Measurements from ENCODE around the gene DOK4.
"Not testable (repeated sequence)": the region's sequence is repeated elsewhere in the genome, so short reads cannot be mapped to it uniquely, and the experiment has no call there.

DOK4 gene

GRCh38 chr16:57501492-57501891, 15.2 kb upstream of the DOK4 start:
- DNase-seq (ENCODE audit: low read depth): no peak

DNA sequence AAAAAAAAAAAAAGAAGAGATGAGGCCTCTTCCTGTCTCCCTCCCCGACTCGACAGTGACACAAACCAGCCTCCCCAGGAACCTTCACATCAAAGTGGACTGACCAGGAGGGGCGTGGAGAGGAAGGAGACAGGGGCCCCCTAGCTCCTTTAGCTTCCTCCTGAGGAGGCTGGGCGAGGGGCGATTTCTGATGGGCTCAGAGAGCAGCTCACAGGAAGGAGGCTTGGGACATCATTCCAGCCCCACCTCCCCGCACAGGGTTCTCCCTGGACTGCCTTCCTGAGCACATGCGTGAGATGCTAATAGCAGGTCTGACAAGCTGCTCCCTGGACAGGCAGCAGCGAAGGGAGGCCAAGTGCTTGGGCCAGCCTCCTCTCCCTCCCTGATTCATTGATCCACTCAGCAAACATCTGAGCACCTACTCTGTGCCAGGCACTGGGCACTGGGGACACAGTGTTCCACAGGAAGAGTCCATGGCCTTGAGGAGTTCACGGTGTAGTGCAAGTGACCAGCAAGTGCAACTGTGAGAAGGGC, 14.4 kb upstream of the DOK4 start:
- no peak for DNase-seq (ENCODE audit: low read depth)

DNA sequence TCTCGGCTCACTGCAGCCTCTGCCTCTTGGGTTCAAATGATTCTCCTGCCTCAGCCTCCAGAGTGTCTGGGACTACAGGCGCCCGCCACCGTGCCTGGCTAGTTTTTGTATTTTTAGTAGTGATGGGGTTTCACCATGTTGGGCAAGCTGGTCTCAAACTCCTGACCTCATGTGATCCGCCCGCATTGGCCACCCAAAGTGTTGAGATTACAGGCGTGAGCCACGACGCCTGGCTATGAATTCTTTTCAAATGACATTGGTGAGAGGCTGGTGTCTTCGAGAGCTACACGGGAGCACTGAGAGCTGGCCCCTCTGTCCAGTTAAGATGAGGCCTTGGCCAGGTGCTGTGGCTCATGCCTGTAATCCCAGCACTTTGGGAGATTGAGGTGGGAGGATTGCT, 13.6 kb upstream of the DOK4 start:
- not testable (repeated sequence) for DNase-seq (ENCODE audit: low read depth)

DNA sequence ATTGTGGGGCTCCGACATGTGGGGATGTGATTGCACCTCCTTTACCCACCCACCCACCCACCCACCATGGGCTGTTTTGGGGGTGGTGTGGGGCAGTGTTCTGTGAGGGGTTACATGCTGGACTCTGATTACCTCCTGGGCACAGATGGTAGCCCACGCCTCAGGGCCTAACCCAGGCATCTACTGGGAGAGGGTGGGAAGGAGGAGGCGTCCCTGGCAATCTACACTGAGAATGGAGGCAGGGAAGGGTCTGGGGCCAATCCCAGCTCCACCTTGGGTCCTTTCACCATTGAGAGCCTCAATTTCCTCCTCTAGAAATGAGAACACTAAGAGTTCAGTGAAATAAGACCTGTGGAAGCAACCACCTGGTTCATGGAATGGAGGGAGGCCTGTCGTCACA, 11.7 kb upstream of the DOK4 start:
- DNase-seq (ENCODE audit: low read depth): no peak

- no peak for DNase-seq (ENCODE audit: low read depth)
Observed at GRCh38 chr16:57497121-57497520, 10.8 kb upstream of the DOK4 start.

DNA sequence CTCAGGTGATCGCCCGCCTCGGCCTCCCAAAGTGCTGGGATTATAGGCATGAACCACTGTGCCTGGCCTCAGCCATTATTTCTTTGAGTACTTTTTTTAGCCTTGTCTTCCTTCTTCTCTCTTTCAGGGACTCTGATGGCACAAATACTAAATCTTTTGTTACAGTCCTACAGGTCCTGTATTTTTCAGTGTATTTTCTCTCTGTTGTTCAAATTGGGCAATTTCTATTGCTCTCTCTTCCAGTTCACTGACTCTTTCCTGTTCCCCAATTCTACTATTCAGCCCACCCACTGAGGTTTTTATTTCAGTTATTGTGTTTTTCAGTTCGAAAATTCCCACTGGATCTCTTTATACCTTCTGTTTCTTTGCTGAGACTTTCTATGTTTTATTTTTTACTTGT, 7.5 kb upstream of the DOK4 start:
- no peak for DNase-seq (ENCODE audit: low read depth)

DNA sequence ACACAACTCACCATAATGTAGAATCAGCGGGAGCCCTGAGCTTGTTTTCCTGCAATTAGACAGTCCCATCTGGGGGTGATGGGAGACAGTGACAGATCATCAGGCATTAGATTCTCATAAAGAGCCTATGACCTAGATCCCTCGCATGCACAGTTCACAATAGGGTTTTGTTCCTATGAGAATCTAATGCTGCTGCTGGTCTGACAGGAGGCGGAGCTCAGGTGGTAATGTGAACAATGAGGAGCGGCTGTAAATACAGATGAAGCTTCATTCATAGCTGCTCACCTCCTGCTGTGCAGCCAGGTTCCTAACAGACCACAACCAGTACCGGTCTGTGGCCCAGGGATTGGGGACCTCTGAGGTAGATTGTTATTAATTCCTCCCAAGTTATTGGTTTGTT, 2.9 kb upstream of the DOK4 start:
- DNase-seq (ENCODE audit: low read depth): no peak

GRCh38 chr16:57486858-57487834, 853 bp upstream of the DOK4 start:
- no peak for DNase-seq (ENCODE audit: low read depth)

DNA sequence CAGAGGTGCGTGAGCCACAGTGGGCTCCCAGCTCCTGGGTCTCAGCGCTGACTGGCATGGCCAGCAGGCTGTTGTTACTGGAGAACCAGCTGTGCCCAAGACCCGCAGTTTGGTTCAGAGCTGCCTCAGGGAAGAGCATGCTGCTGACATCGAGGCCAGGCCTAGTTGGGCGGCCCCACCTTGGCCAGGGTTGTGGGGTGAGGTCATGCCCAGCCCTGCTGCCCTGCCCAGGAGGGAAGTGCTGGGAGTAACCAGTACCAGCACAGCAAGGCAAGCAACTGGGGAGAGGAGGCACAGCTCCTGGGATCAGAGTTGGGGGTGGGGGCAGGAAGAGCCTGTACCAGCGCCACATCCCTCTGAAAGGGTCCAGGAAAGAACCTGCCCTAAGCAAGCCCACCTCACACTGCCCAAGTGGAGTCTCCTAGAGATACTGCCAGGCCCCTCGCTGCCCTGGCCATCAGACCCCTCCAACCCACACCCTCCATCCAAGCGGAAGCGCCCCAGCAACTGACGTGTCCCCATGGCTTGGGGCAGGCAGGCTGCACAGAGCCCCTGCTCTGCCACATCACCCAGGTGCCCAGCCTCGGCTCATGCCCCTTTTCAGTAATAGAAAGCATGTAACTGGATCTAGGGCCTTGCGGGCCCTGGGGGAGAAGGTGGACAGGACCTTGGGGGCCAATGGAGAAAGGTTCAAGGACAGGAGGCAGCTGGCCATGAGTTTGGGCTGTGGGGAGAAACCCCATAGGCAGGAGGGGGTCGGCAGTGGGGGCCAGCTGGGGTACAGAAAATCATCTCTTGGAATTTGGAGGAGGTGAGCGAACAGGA, 990 bp downstream of the DOK4 start:
- DNase-seq (ENCODE audit: low read depth): no peak

DNA sequence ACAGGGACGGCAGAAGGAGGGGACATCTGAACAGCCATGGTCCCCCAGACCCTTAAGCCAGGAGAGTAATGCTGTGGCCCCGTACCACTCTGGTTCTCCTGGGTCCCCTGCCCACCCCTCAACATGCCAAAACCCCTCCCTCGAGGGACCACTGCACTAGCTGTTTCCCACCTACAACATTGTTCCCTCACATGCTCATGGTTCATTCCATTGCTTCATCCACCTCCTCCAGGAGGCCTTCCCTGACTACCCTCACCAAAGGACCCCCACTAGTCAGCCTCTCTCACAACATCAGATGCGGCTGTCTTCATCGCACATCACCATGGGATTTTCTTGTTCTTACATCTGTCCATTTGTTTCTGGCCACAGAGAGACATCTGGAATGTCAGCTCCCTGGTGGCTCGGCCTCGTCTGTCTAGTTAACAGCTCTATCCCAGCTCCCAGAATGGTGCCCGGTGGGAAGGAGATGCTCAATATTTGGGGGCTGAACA, 1.7 kb downstream of the DOK4 start:
- DNase-seq (ENCODE audit: low read depth): no peak

- no peak for DNase-seq (ENCODE audit: low read depth)
Observed at GRCh38 chr16:57483725-57484514, 2.4 kb downstream of the DOK4 start.

DNA sequence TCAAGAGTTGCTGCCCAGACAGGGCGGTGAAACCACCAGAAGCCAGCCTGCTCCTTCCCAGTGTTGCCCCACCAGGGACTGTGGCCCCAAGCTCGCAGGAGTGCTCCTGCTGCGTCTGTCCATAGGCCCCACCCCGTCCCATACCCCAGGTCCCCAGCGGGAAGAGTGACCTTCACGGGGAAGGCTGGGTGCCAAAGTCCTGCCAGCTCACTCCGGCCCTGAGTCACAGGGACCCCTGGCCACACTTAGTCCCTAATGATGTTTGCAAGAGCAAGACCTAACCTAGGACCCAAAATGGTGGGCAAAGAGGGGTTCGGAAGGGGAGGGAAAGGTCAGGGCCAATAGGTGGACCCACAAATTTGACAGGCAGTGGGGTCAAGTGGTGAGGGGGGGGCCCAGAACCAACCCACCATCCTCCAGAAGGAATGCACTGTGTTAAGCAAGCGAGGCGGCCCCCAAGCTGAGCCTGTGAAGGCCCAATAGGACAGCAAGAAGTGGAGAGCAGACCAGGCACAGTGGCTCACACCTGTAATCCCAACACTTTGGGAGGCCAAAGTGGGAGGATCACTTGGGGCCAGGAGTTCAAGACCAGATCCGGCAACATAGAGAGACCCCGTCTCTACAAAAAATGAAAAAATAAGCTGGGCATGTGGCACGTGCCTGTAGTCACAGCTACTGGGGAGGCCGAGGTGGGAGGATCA, 3.3 kb downstream of the DOK4 start:
- no peak for DNase-seq (ENCODE audit: low read depth)

DNA sequence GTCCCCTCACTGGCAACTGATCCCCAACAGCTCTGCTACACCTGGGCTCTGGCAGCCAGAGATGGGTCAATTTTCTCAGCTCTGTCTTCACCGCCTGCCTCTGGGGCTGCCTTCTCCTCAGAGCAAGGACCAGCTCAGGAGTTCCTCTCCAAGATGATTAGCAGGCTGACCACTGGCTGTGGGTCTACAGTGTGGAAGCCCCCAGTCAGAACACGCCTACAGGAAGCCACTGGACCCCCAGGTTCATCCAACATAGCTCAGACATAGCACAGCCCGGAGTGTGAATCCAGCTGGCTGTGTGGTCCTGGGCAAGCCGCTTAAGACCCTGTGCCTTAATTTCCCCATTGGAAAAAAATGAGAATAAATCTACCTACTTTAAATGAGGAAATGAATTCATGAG, 4.9 kb downstream of the DOK4 start:
- no peak for DNase-seq (ENCODE audit: low read depth)

DNA sequence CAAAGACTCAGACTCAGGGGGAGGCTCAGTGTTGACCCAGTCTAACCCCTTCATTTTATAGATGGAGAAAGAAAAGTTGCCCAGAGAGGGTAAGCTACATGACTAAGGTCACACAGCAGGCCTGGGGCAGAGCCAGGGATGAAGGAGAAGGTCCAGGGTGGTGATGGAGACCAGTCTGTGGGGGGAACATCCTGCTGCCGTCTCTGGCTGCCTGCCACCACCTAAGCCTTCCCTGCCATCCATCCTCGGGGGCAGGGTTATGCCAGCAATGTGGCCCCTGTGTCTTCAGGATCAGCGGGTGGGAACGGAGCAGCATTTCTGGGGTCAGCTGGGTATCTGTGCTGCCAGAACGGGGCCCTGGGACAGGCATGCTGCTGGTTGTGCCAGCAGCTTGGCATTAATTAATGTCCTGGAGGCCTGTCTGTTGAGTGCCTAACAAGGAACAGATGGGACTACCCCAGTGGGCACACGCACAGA, 5.5 kb downstream of the DOK4 start:
- no peak for DNase-seq (ENCODE audit: low read depth)

- DNase-seq (ENCODE audit: low read depth): no peak
Observed at GRCh38 chr16:57479976-57480753, 6.1 kb downstream of the DOK4 start.

DNA sequence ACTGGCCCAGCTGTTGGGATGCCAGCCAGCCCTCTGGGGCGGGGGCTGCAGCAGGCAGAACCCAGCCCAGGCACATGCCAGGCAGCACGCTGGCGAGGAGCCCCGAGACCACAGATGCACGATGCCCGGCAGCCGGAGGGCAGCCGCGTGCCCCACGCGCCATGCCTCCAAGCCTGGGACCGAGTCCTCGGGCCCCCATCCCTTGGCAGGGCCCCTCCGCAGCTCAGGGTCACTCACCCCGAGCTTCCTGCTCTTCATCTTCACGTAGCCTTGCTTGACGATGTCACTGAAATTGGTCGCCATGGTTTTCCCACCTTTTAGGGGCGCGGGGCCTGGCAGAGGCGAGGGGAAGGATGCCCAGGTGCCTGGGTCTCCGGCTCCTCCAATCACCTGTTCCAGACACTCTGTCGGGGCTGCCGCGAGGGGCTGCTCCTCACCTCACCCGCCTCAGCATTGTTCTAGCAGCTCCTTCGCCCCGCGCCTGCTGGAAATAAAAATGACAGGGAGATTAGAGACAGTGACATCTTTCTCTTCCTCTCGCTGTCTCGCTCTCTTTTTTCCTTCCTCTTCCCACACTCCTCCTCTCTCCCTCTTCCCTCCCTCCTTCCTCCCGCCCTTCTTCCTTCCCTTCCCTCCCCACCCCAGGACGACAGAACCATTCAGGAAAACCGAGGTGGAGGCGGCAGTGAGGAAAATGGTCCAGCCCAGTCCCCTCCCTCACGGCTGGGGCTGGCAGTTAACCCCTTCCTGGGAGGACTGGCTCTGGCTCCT, 6.9 kb downstream of the DOK4 start:
- no peak for DNase-seq (ENCODE audit: low read depth)

- DNase-seq (ENCODE audit: low read depth): no peak
Observed at GRCh38 chr16:57478396-57479204, 7.7 kb downstream of the DOK4 start.

DNA sequence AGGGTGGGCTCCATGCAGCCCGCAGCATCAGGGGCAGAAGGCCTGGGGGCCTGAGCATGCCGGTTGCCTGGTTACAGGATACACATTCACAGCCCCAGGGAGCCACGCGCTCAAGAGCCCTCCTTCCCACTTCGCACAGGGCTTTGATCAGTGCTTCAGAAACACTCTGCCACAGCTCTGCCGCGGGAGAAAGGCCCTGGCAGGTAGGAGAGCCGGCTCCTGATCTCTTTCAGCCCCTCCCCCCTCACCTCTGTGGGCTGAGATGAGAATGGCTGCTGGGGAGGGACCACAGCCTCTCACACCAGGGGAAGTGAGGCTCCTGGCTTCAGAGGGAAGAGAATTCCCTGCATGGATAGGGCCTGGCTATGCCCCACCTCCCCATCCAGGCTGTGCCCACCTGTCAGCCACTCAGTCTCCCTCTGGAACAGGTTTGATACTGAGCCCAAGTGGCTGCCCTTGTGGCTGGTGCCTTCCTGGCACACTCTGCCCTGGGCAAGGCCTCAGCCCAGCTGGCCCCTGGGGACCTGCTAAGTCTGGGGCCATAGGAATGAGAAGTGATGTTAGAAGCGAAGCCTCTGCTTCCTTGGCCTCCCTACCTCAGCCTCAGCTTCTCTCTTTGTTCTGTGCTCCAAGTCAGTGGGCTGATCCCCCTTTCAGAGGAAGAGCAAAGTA, 8.6 kb downstream of the DOK4 start:
- DNase-seq (ENCODE audit: low read depth): no peak

Measured in GM04504 (cell line).